Neural cell (in vitro differentiated cells): ENCODE results near the gene DISP3. TPM values are rescaled to one million over a fixed set of nuclear protein-coding genes. Genes with fewer than 3 reads are reported as not detected.

Source experiments
- H2AFZ ChIP-seq: fragments of 200-600, 300-800 bp; sonication (generic), shearing (Covaris generic); 2 replicates; pipeline ENCODE4 v1.6.0; 2014; ENCODE audit warnings: low read depth, mild to moderate bottlenecking, antibody characterized with exemption, low read length, moderate library complexity
- H3F3A ChIP-seq: fragments of 200-600 bp; shearing (Covaris generic); 2 replicates; pipeline ENCODE4 v1.6.1; 2016; ENCODE audit warnings: mild to moderate bottlenecking, moderate library complexity, mixed read lengths, antibody characterized with exemption, low read length; ENCODE audit not compliant: insufficient read depth, poor library complexity, severe bottlenecking
- H3K27ac ChIP-seq: fragments of 200-600, 300-800 bp; sonication (generic), shearing (Covaris generic); 2 replicates; pipeline ENCODE4 v1.5.1; 2014; ENCODE audit warnings: mild to moderate bottlenecking, low read length, moderate library complexity
- H3K27me3 ChIP-seq: fragments of 300-800, 200-600 bp; sonication (generic), shearing (Covaris generic); 2 replicates; pipeline ENCODE4 v1.6.0; 2014; ENCODE audit warnings: mild to moderate bottlenecking, low read depth, low read length, moderate library complexity; ENCODE audit not compliant: insufficient read depth
- H3K36me3 ChIP-seq: fragments of 300-800, 200-600 bp; sonication (generic), shearing (Covaris generic); 2 replicates; pipeline ENCODE4 v1.5.1; 2014; ENCODE audit warnings: mild to moderate bottlenecking, antibody characterized with exemption, low read length, moderate library complexity; ENCODE audit not compliant: insufficient read depth
- H3K4me2 ChIP-seq: fragments of 300-800, 200-600 bp; sonication (generic), shearing (Covaris generic); 2 replicates; pipeline ENCODE4 v1.6.0; 2014; ENCODE audit warnings: mild to moderate bottlenecking, low read length
- H3K4me3 ChIP-seq: fragments of 300-800, 200-600 bp; sonication (generic), shearing (Covaris generic); 2 replicates; pipeline ENCODE4 v1.5.1; 2014; ENCODE audit warnings: mild to moderate bottlenecking, low read length, moderate library complexity
- H3K79me2 ChIP-seq: fragments of 200-600 bp; shearing (Covaris generic); replicated peaks from 2 replicates; pipeline ENCODE4 v1.6.0; 2014; ENCODE audit warnings: mild to moderate bottlenecking, low read length, moderate library complexity; ENCODE audit not compliant: insufficient read depth
- H3K9ac ChIP-seq: fragments of 300-800, 200-600 bp; sonication (generic), shearing (Covaris generic); 2 replicates; pipeline ENCODE4 v1.6.1; 2016; ENCODE audit warnings: mild to moderate bottlenecking, low read length, mixed read lengths
- H3K9me2 ChIP-seq: fragments of 200-600 bp; shearing (Covaris generic); 2 replicates; pipeline ENCODE4 v1.6.1; 2016; ENCODE audit warnings: mild to moderate bottlenecking, low read length, mixed read lengths; ENCODE audit not compliant: insufficient read depth
- H3K9me3 ChIP-seq: fragments of 200-600, 300-800 bp; sonication (generic), shearing (Covaris generic); 2 replicates; pipeline ENCODE4 v1.6.1; 2016; ENCODE audit warnings: mild to moderate bottlenecking, mixed run types, low read length, moderate library complexity, mixed read lengths
- H4K20me1 ChIP-seq: fragments of 200-600 bp; shearing (Covaris generic); 2 replicates; pipeline ENCODE4 v1.6.1; 2016; ENCODE audit warnings: mild to moderate bottlenecking, mixed run types; ENCODE audit not compliant: insufficient read depth
- CTCF ChIP-seq: fragments of 450-650 bp; IDR thresholded peaks from 2 replicates; pipeline ENCODE4 v1.5.1; 2014; ENCODE audit warnings: antibody characterized with exemption, mild to moderate bottlenecking, moderate library complexity; ENCODE audit not compliant: poor library complexity, severe bottlenecking
- EP300 ChIP-seq: fragments of 450-650 bp; conservative IDR thresholded peaks from 2 replicates; pipeline ENCODE4 v1.6.1; 2014; ENCODE audit warnings: antibody characterized with exemption, mild to moderate bottlenecking, moderate library complexity; ENCODE audit not compliant: poor library complexity, severe bottlenecking
- EZH2 ChIP-seq: fragments of 200-600, 300-800 bp; shearing (Covaris generic), sonication (generic); IDR thresholded peaks from 2 replicates; pipeline ENCODE4 v1.6.1; 2014; ENCODE audit warnings: antibody characterized with exemption, low read length, borderline replicate concordance, mild to moderate bottlenecking; ENCODE audit not compliant: insufficient read depth, poor library complexity, severe bottlenecking
- MXI1 ChIP-seq: fragments of 450-650 bp; conservative IDR thresholded peaks from 2 replicates; pipeline ENCODE4 v1.6.1; 2014; ENCODE audit warnings: antibody characterized with exemption, mild to moderate bottlenecking; ENCODE audit not compliant: poor library complexity, severe bottlenecking
- POLR2AphosphoS5 ChIP-seq: IDR thresholded peaks from 2 replicates; pipeline ENCODE4 v1.6.1; 2012
- RAD21 ChIP-seq: fragments of 450-650 bp; conservative IDR thresholded peaks from 2 replicates; pipeline ENCODE4 v1.6.1; 2014; ENCODE audit warnings: antibody characterized with exemption, mild to moderate bottlenecking, moderate library complexity
- REST ChIP-seq: IDR thresholded peaks from 2 replicates; pipeline ENCODE4 v1.6.1; 2012; ENCODE audit warnings: borderline replicate concordance
- SMC3 ChIP-seq: fragments of 450-650 bp; conservative IDR thresholded peaks from 2 replicates; pipeline ENCODE4 v1.6.1; 2014; ENCODE audit warnings: antibody characterized with exemption, mild to moderate bottlenecking, moderate library complexity; ENCODE audit not compliant: poor library complexity
- TAF1 ChIP-seq: IDR thresholded peaks from 2 replicates; pipeline ENCODE4 v1.6.1; 2012; ENCODE audit warnings: low read depth
- polyA plus RNA-seq: library from polyadenylated mRNA; depleted of rRNA; stranded (reverse); fragments of >200 nt; gene quantifications from 2 replicates; pipeline ENCODE4 v1.2.3, GENCODE V29; 2014

The DISP3 gene
- polyA plus RNA-seq, 1 donor from 2014 or later, result 14.9 TPM

- Histone ChIP-seq H3K9me2 (no peaks in the 10 kb centered on the region), H3K4me3 (no peak overlapping the region), H3K9me3 (no peaks in the 10 kb centered on the region), H3K9ac (no peak overlapping the region), H3K36me3 (no peaks in the 10 kb centered on the region), H3K79me2 (peaks cover 4% of the 10 kb centered on the region), H3F3A (no peaks in the 10 kb centered on the region), H3K27ac (no peak overlapping the region), H2AFZ (no peak overlapping the region), H3K27me3 (no peaks in the 10 kb centered on the region), H4K20me1 (no peaks in the 10 kb centered on the region), H3K4me2 (no peak overlapping the region)
- no peak for TF ChIP-seq POLR2AphosphoS5
- no peak for TF ChIP-seq TAF1
- TF ChIP-seq EP300, result no peak
- no peak for TF ChIP-seq CTCF
- TF ChIP-seq MXI1, result no peak
- no peak for TF ChIP-seq SMC3
- TF ChIP-seq REST, result no peak
- no peak for TF ChIP-seq EZH2
- no peak for TF ChIP-seq RAD21
Measured at GRCh38 chr1:11495579-11495978, 16.6 kb downstream of the DISP3 start.

GRCh38 chr1:11496551-11497080, 17.7 kb downstream of the DISP3 start:
- Histone ChIP-seq H4K20me1 (no peaks in the 10 kb centered on the region), H3K4me3 (no peak overlapping the region), H3K27me3 (no peaks in the 10 kb centered on the region), H3K79me2 (no peaks in the 10 kb centered on the region), H3K36me3 (peaks cover 7% of the 10 kb centered on the region), H3K27ac (no peak overlapping the region), H2AFZ (no peak overlapping the region), H3F3A (no peaks in the 10 kb centered on the region), H3K4me2 (no peak overlapping the region), H3K9me3 (peaks cover 4% of the 10 kb centered on the region), H3K9me2 (no peaks in the 10 kb centered on the region), H3K9ac (no peak overlapping the region)
- TF ChIP-seq TAF1, result no peak
- no peak for TF ChIP-seq SMC3
- no peak for TF ChIP-seq EP300
- no peak for TF ChIP-seq RAD21
